Measurements from ENCODE around the gene ZBBX. TPM values are rescaled to one million over a fixed set of nuclear protein-coding genes. Genes with fewer than 3 reads are reported as not detected.

ZBBX gene
- total and polyA plus RNA-seq, 2 experiments from 2014 or later, result not detected

DNA sequence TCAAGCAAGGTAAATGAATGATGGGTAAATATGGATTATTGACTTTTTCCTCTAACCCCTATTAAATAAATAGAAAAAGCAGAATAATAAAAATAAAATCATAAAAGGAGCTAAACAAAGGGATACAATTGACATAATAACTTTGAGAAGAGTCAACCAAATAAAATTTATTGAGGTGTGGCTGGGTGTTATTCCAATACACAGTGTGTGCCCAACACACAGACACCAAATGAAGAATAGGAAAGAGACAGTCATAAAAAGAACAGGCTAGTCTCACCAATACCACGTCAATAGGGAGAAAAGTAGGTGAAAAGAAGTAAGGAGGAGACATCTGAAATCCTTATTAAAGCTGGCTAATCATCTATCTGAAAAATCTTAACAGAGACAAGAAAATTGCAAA lies 127.1 kb downstream of the ZBBX start:
- Histone ChIP-seq H3K9me3 (ENCODE audit: low read depth) (no peaks in the 10 kb centered on the region), H3K4me3 (no peak overlapping the region), H3K36me3 (replicated peaks; ENCODE audit: insufficient read depth, low read depth) (no peaks in the 10 kb centered on the region), H3K9me2 (replicated peaks; ENCODE audit: insufficient read depth) (no peaks in the 10 kb centered on the region), H3K79me2 (no peaks in the 10 kb centered on the region), H3K4me1 (ENCODE audit: insufficient read depth) (no peaks in the 10 kb centered on the region), H2AFZ (no peak overlapping the region), H3K27ac (no peak overlapping the region), H3K27me3 (no peaks in the 10 kb centered on the region), H3K4me2 (no peak overlapping the region), H4K20me1 (ENCODE audit: insufficient read depth, poor library complexity, severe bottlenecking) (no peaks in the 10 kb centered on the region)
- no peak for DNase-seq (ENCODE audit: low spot score)
- 48% methylated on average over 1 of the region's 1 CpG for WGBS (ENCODE audit: low lambda C conversion rate, missing lambda C conversion rate)
- TF ChIP-seq EZH2 (IDR thresholded peaks at IDR 0.05; ENCODE audit: borderline replicate concordance), result no peak
- TF ChIP-seq, protein P1, sequence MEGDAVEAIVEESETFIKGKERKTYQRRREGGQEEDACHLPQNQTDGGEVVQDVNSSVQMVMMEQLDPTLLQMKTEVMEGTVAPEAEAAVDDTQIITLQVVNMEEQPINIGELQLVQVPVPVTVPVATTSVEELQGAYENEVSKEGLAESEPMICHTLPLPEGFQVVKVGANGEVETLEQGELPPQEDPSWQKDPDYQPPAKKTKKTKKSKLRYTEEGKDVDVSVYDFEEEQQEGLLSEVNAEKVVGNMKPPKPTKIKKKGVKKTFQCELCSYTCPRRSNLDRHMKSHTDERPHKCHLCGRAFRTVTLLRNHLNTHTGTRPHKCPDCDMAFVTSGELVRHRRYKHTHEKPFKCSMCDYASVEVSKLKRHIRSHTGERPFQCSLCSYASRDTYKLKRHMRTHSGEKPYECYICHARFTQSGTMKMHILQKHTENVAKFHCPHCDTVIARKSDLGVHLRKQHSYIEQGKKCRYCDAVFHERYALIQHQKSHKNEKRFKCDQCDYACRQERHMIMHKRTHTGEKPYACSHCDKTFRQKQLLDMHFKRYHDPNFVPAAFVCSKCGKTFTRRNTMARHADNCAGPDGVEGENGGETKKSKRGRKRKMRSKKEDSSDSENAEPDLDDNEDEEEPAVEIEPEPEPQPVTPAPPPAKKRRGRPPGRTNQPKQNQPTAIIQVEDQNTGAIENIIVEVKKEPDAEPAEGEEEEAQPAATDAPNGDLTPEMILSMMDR (IDR thresholded peaks at IDR 0.05; ENCODE audit: poor library complexity), result no peak
- no peak for TF ChIP-seq EZH2phosphoT487 (IDR thresholded peaks at IDR 0.05; ENCODE audit: low read depth, severe bottlenecking, unreplicated experiment)

DNA sequence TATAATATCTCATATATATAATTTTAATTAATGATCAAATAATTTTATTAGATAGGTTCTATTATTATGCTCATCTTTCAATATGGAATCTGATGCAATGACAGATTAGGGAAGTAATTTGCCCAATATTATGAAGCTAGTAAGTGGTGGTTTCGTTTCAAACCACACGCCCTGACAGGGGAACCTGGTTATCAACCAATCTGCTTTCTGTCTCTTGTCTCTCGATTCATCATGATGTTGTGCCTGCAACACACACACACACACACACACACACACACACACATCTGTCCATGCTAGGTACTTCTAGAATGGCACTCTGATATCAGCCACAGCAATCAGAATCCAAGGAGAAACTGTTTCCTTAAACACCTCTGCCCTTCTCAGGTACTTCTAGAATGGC lies 128.4 kb downstream of the ZBBX start:
- H3K4me1 ChIP-seq (ENCODE audit: insufficient read depth), result no peaks in the 10 kb centered on the region
- no peak overlapping the region for H3K4me3 ChIP-seq
- H3K9me3 ChIP-seq (ENCODE audit: low read depth), result no peaks in the 10 kb centered on the region
- no peaks in the 10 kb centered on the region for H3K27me3 ChIP-seq
- H3K27ac ChIP-seq, result no peak overlapping the region
- DNase-seq (ENCODE audit: low spot score), result no peak
- H3K9me2 ChIP-seq (replicated peaks; ENCODE audit: insufficient read depth), result no peaks in the 10 kb centered on the region
- no peak overlapping the region for H3K4me2 ChIP-seq
- H2AFZ ChIP-seq, result no peak overlapping the region
- no peaks in the 10 kb centered on the region for H3K79me2 ChIP-seq
- H4K20me1 ChIP-seq (ENCODE audit: insufficient read depth, poor library complexity, severe bottlenecking), result no peaks in the 10 kb centered on the region
- 87% methylated on average over 3 of the region's 3 CpGs for WGBS (ENCODE audit: low lambda C conversion rate, missing lambda C conversion rate)
- TF ChIP-seq EZH2 (IDR thresholded peaks at IDR 0.05; ENCODE audit: borderline replicate concordance) (no peak), EZH2phosphoT487 (IDR thresholded peaks at IDR 0.05; ENCODE audit: low read depth, severe bottlenecking, unreplicated experiment) (no peak)
- TF ChIP-seq, protein P1 (IDR thresholded peaks at IDR 0.05; ENCODE audit: poor library complexity), result no peak
- H3K36me3 ChIP-seq (replicated peaks; ENCODE audit: insufficient read depth, low read depth), result no peaks in the 10 kb centered on the region

DNA sequence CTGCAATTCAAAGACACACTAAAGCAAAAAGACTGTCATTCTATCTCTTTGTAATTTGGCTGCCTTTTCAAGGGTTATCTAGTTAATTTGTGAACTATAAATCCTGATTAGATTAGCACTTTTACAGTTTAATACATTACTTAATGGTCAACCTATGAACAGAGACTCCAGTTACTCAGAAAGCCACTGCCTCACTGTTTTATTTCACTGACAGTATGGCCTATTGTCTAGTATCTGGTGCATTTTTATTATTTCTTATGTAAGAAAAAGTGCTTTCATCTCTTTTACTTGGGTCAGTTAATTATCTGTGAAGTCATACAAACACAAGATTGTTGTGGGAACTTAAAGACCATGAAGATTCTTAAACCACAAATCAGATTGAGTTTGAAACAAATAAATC lies 133.8 kb downstream of the ZBBX start:
- Histone ChIP-seq H3K36me3 (replicated peaks; ENCODE audit: insufficient read depth, low read depth) (no peaks in the 10 kb centered on the region), H3K9me3 (ENCODE audit: low read depth) (no peaks in the 10 kb centered on the region), H3K9me2 (replicated peaks; ENCODE audit: insufficient read depth) (no peaks in the 10 kb centered on the region), H3K27ac (no peak overlapping the region), H3K4me1 (ENCODE audit: insufficient read depth) (no peaks in the 10 kb centered on the region), H4K20me1 (ENCODE audit: insufficient read depth, poor library complexity, severe bottlenecking) (no peaks in the 10 kb centered on the region), H3K27me3 (no peaks in the 10 kb centered on the region), H3K79me2 (no peaks in the 10 kb centered on the region), H3K4me3 (no peak overlapping the region), H2AFZ (no peak overlapping the region), H3K4me2 (no peak overlapping the region)
- no peak for DNase-seq (ENCODE audit: low spot score)
- TF ChIP-seq, protein P1 (IDR thresholded peaks at IDR 0.05; ENCODE audit: poor library complexity), result no peak
- TF ChIP-seq EZH2phosphoT487 (IDR thresholded peaks at IDR 0.05; ENCODE audit: low read depth, severe bottlenecking, unreplicated experiment) (no peak), EZH2 (IDR thresholded peaks at IDR 0.05; ENCODE audit: borderline replicate concordance) (no peak)

Data from hepatocyte (in vitro differentiated cells).